GM10248 (cell line): ENCODE measurements around the gene ISYNA1.

Experiments used
- CTCF ChIA-PET: fragments of 300-600 bp; sonication (Branson Sonifier 250); formaldehyde crosslinking; extraction: SDS; loops from one replicate; lab custom pipeline; 2021; ENCODE audit warnings: antibody characterized with exemption; lab: Yijun Ruan, JAX
- POLR2A ChIA-PET: fragments of 350-650 bp; sonication (Branson Sonifier 250); formaldehyde crosslinking; extraction: SDS; loops from one replicate; lab custom pipeline; 2020; ENCODE audit warnings: antibody characterized with exemption; lab: Yijun Ruan, JAX
- DNase-seq: peaks from one replicate; pipeline ENCODE4 v3.0.0; 2012; ENCODE audit errors: extremely low spot score
- TF ChIP-seq, protein P1 (sequence below): IDR thresholded peaks from 2 replicates; pipeline ENCODE4 v1.5.1; 2012; ENCODE audit warnings: mild to moderate bottlenecking, low read depth; ENCODE audit errors: extremely low read depth, missing control alignments, control extremely low read depth

The ISYNA1 gene

DNA sequence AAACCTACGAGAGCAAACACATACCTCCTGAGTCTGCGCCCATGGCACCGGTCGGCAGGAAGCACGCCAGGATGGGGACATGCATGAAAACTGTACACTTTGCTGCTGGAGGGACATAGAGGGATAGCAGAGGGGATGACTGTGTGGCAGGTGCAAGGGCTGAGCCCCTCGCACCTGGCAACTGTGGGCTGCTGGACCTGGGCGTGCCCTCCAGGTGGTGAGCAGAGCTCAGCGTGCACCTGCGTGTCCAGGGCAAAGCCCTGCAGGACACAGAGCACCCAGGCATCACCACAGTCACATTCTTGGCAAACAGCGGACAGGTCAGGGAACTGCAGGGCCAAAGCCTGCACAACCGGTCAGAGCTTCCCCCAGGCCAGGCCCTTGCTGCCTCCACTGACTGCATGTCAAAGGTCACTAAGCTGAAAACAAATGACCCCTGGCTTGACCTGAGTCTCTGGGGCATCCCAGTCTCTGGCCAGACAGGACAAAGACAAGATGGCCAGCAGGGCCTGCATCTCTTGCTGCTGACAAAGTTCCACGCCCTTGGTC lies 9.0 kb upstream of the ISYNA1 start:
- TF ChIP-seq, protein P1, sequence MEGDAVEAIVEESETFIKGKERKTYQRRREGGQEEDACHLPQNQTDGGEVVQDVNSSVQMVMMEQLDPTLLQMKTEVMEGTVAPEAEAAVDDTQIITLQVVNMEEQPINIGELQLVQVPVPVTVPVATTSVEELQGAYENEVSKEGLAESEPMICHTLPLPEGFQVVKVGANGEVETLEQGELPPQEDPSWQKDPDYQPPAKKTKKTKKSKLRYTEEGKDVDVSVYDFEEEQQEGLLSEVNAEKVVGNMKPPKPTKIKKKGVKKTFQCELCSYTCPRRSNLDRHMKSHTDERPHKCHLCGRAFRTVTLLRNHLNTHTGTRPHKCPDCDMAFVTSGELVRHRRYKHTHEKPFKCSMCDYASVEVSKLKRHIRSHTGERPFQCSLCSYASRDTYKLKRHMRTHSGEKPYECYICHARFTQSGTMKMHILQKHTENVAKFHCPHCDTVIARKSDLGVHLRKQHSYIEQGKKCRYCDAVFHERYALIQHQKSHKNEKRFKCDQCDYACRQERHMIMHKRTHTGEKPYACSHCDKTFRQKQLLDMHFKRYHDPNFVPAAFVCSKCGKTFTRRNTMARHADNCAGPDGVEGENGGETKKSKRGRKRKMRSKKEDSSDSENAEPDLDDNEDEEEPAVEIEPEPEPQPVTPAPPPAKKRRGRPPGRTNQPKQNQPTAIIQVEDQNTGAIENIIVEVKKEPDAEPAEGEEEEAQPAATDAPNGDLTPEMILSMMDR: no peak
- no peak for DNase-seq
- POLR2A ChIA-PET: interaction anchor here (0.6 kb wide), 1 partner anchor 230 kb away, joined by 11 read pairs; no protein-coding TSS in a partner anchor
- CTCF ChIA-PET: interaction anchor here (1.3 to 3.0 kb wide), 2 partner anchors 15 to 400 kb away, joined by 4 to 10 read pairs; no protein-coding TSS in a partner anchor

DNA sequence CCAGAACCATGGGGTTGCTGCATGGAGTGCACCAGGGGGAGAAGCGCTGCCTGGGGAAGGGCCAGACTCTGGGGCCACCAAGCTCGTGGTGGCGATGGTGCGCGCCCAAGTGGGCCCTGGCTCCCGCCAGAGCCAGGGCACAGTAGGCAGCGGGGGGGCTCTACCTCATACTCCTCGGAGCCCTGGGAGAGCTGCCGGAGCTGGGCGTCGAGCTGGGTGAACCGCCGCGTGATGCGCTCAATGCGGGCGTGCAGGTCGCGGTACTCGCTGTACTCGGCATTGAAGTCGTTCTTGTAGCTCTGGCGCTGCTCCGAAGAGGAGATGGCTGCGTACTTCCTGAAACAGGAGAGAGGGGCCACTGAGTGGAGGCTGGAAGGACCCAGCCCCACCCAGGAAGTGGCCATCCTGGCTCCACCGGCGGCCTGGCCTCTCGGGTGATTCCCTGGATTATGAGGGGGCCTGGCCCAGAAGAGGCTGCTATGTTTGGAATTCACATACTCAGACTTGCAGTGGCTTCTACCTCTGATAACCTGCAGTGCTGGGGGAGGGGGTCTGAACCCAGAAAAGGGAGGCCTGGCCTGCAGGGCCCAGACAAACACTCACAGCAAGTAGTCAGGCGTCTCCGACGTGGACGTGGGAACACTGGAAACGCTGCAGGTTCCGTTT lies 8.3 kb upstream of the ISYNA1 start:
- TF ChIP-seq, protein P1: no peak
- POLR2A ChIA-PET: no interaction called here
- CTCF ChIA-PET: interaction anchor here (3.0 kb wide), 1 partner anchor 16 kb away, joined by 10 read pairs; no protein-coding TSS in a partner anchor
- DNase-seq: no peak

DNA sequence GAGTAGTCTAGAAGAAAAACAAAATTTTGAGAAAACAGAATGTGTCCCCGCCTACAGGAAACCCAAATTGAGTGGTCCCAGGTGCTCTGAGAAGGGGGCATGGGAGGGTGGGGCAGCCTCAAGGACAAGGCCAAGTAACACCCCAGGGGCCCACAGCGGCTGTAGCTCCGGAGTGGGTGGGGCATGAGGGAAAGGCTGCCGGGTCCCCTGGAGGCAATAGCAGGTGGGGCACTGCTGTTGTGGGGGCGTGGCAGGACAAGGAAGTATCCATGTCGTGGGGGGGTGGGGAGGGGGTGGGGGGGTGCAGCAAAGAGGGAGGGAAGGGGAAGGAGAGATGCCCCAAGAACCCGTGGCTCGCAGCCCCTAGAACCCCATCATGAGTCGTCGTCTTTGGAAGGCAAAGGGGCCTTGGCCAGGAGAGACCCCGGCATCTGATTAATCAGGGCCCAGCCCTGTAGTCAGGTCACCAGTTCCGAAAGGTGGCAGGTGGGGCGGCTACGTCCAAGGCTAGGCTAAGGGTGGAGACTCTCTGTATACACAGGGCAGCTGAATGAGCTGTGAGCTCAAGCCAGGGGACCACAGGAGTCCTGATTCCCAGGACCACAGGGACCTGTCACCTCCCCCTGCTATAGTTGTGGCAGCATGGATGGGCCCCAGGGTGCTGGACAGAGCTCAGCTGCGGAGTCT lies 7.5 kb upstream of the ISYNA1 start:
- no peak for DNase-seq
- TF ChIP-seq, protein P1: no peak
- ChIA-PET CTCF (interaction anchor here (3.0 kb wide), 1 partner anchor 17 kb away, joined by 10 read pairs; no protein-coding TSS in a partner anchor), POLR2A (no interaction called here)

DNA sequence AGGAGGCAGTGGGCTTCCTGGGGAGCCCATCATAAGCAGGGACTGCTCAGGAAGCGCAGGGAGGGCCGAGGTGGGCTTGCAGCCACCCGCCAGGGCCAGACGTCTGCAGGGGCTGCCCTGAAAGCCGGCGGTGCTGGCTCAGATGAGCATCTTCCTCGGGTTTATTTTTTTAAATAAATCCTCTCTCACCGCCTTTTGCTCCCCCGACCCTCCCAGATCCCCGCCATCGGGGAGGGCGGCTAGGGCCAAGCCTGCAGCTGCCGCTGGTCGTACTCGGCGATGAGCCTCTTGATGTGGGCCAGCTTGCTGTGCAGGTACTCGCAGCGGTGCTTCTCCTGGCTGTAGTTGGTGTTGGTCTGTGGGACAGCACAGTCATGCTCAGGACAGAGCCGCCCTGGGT lies 6.6 kb upstream of the ISYNA1 start:
- ChIA-PET CTCF (interaction anchor here (3.0 kb wide), 1 partner anchor 18 kb away, joined by 10 read pairs; no protein-coding TSS in a partner anchor), POLR2A (no interaction called here)
- DNase-seq: no peak
- TF ChIP-seq, protein P1: no peak

DNA sequence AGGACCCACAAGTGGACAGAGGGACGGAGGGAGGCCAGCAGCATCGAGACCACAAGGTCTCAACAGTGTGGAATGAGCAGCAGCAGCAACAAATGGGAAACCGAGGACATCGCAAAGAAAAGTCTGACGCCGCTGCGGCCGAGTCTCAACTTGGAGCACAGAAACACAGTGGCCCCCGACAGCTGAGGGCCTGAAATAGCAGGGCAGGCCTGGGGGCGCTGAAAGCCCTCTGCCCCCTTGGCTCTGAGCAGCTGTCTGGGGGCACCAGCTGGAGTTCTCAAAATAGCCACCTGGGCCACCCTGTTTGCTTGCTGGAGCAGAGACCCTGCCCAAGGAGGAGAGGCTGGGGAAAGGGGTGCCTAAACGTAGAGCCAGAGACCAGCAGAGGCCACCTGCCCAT lies 5.9 kb upstream of the ISYNA1 start:
- DNase-seq: no peak
- TF ChIP-seq, protein P1: no peak
- ChIA-PET CTCF (interaction anchor here (1.0 kb wide), 1 partner anchor 56 kb away, joined by 3 read pairs; no protein-coding TSS in a partner anchor), POLR2A (no interaction called here)

DNA sequence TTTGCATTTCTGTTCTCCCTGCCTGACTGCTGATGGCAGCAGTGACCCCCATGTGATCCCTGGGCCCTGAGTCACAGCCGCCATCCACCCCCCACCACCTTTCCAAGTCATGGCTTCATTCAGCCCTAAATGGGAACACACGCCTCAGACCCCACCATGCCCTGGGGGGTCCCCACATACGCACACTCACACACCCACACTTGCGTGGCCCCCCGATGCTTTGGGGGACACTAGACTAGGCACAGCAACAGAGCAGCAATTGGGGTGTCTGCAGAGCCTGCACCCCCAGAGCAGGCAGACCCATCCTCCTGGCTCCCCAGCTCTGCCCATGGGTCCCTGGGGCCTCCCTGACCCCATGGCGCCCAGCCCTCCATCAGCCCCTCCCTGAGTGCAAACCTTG lies 5.5 kb upstream of the ISYNA1 start:
- CTCF ChIA-PET: interaction anchor here (1.0 to 1.4 kb wide), 2 partner anchors 8 to 55 kb away, joined by 3 to 5 read pairs; no protein-coding TSS in a partner anchor
- no peak for DNase-seq
- POLR2A ChIA-PET: no interaction called here
- TF ChIP-seq, protein P1: no peak
